Stimulated activated CD8-positive, alpha-beta memory T cell treated with anti-CD3 and anti-CD28 coated beads, Interleukin-12 subunit alpha, Interleukin-12 subunit beta, amount 100 ng/mL, for 24 hours (primary cell): ENCODE measurements around the gene TNFRSF19.

Source experiments
- DNase-seq: peaks from one replicate; pipeline ENCODE4 v3.0.0-alpha.2; 2020; ENCODE audit errors: extremely low read depth

Gene TNFRSF19

GRCh38 chr13:23715762-23716235 lies 145.6 kb downstream of the TNFRSF19 start:
- no peak for DNase-seq

DNA sequence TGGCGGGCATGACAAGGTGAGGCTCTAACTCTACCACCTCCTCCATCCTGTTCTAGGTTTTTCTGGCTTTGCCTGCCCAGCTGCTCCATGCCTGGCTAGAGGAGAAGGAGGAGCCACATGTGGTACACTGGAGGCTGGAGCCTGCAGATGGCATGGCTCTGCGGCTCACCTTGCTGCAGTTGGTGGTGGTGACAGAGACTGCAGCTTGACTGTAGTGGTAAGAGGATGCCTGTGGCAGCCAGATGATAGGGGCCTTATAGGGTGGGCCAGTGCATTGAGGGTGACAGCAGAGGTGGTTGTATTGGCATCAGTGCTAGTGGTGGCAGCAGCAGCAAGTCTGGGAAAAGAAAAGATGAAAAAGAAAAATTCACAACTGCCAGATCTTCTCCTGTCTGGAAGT lies 146.2 kb downstream of the TNFRSF19 start:
- no peak for DNase-seq

GRCh38 chr13:23718996-23719395 lies 148.8 kb downstream of the TNFRSF19 start:
- no peak for DNase-seq

DNA sequence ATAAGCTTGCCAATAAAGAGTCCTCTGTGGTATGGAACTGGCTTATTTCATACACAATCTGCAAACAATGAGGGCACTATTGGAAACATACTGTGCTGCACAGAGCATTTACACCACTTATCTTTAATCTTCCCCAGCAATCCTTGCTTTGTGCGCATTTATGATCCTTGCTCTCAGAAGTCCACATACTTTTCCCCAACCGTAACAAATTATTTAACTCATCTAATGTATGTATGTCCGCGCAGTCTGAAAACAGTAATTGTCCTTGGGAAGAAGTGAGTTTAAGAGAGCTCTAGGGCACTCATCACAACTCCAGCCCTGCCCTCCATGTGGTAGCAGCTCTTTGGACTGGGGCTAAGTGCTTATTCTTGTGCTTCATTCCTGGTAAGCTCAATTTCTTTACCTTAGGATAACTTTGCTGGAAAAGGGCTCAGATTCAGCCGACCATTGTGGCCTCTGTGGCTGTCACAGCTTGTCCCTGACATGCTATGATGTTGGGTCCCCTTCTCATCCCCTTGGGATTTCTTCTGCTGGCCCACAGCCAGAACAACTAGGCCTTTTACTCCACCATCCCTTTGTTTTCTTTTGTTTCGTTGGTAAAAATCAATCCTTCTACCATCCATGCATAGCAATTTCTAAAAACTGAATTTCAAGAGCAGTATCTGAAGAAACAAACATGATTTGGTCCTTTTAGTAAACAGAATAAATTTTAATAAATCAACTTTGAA lies 152.7 kb downstream of the TNFRSF19 start:
- no peak for DNase-seq

DNA sequence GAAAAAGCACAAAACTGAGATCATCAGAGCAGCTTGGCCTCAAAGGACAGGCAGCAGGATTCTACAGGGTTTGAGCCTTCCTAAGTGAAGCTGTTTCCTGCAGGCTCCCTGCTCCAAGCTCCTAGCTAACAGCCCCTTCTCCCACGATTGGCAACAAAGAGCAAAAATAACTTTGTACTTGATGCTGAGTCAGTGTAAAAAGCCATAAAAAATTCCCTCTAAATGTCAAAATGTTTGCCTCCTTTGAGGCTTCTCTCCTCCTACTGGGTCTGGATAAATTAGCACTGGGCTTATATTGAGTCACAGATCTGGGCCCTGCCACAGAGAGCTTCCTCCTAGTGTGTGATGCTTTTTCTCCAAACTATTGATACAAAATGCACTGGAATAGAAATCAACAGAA lies 153.3 kb downstream of the TNFRSF19 start:
- DNase-seq: no peak

DNA sequence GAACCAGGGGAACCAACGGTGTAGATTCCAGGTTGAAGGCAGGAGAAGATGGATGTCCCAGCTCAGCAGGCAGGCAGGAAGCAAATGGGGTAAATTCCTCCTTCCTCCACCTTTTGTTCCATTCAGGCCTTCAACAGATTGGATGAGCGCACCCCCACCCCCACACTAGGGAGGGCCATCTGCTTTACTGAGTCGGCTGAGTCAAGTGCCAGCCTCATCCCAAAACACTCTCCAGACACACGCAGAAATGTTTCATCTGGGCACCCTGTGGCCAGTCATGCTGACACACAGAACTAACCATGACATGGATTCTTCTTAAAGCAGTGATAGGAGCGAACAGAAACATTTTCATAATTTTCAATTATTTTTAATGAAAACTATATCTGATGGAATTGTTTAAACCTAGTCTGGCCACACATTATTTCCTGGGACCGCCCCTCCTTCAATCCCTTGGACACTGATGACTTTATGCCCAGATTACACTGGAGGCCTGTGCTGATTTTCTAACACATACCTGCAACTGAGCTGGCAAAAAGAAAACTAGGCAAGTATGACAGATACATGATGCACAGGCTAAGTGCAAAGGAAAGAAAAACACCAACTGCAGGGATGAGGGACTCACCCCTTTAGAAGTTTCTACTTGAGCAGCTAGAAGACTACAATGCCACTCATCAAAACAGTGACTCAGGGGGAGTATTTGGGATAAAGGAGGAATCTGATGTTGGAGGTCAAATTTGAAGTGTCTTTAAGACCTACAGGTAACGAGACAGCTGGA lies 154.2 kb downstream of the TNFRSF19 start:
- DNase-seq: no peak
